Jurkat, Clone E6-1 (cell line): ENCODE data around the gene B3GALNT1.
"Not testable (repeated sequence)": the region's sequence is repeated elsewhere in the genome, so short reads cannot be mapped to it uniquely, and the experiment has no call there.

Experiments used
- DNase-seq: peaks from one replicate; pipeline ENCODE4 v3.0.0-alpha.2; 2011; ENCODE audit warnings: low read depth, low spot score
- H3K4me3 ChIP-seq: 2 replicates; pipeline ENCODE4 v1.5.1; 2011; ENCODE audit warnings: mild to moderate bottlenecking, low read length, control low read depth, moderate library complexity

Gene B3GALNT1

GRCh38 chr3:161035711-161036110, 69.4 kb downstream of the B3GALNT1 start:
- no peak for DNase-seq
- no peak overlapping the region for H3K4me3 ChIP-seq

- not testable (repeated sequence) for H3K4me3 ChIP-seq
- DNase-seq = peak; percentile 71
These were observed 70.1 kb downstream of the B3GALNT1 start for GRCh38 chr3:161034913-161035550.
